GM18861 (cell line): ENCODE measurements around the gene CPEB1.

Experiments
- ATAC-seq: cut with Tn5 transposase; IDR thresholded peaks from one replicate; pipeline ENCODE4 v1.9.1; 2021; ENCODE audit not compliant: unreplicated experiment

The CPEB1 gene

GRCh38 chr15:82647045-82647834 lies at the start of gene CPEB1:
CPEB1 (minus strand) TSS chr15:82647363; CDS start chr15:82628459, 18,904 bp downstream.
- ATAC-seq = no peak

GRCh38 chr15:82692171-82692570 lies 45.0 kb upstream of the CPEB1 start:
- ATAC-seq = no peak

GRCh38 chr15:82689147-82689546 lies 42.0 kb upstream of the CPEB1 start:
- ATAC-seq = no peak

- no peak for ATAC-seq
These were observed 41.5 kb upstream of the CPEB1 start for GRCh38 chr15:82688691-82689090.

- ATAC-seq = no peak
These were observed 34.2 kb upstream of the CPEB1 start for GRCh38 chr15:82681371-82681770.

GRCh38 chr15:82680200-82681102 lies 33.3 kb upstream of the CPEB1 start:
- ATAC-seq = peak; percentile 54

GRCh38 chr15:82679626-82680199 lies 32.5 kb upstream of the CPEB1 start:
- no peak for ATAC-seq

GRCh38 chr15:82677720-82678323 lies 30.7 kb upstream of the CPEB1 start:
- no peak for ATAC-seq

GRCh38 chr15:82674873-82675272 lies 27.7 kb upstream of the CPEB1 start:
- ATAC-seq = no peak

- no peak for ATAC-seq
These were observed 23.5 kb upstream of the CPEB1 start for GRCh38 chr15:82670699-82671098.

GRCh38 chr15:82666606-82667005 lies 19.4 kb upstream of the CPEB1 start:
- ATAC-seq = no peak

- no peak for ATAC-seq
These were observed 16.9 kb upstream of the CPEB1 start for GRCh38 chr15:82664021-82664420.

GRCh38 chr15:82663186-82663600 lies 16.0 kb upstream of the CPEB1 start:
- no peak for ATAC-seq

GRCh38 chr15:82662641-82663040 lies 15.5 kb upstream of the CPEB1 start:
- ATAC-seq = no peak

- ATAC-seq = no peak
These were observed 13.2 kb upstream of the CPEB1 start for GRCh38 chr15:82660378-82660777.

GRCh38 chr15:82656641-82657266 lies 9.6 kb upstream of the CPEB1 start:
- no peak for ATAC-seq

- no peak for ATAC-seq
These were observed 8.4 kb upstream of the CPEB1 start for GRCh38 chr15:82655606-82656005.

GRCh38 chr15:82653483-82654168 lies 6.5 kb upstream of the CPEB1 start:
- no peak for ATAC-seq

- no peak for ATAC-seq
These were observed 4.5 kb upstream of the CPEB1 start for GRCh38 chr15:82651708-82652107.

GRCh38 chr15:82650046-82650670 lies 3.0 kb upstream of the CPEB1 start:
- ATAC-seq = no peak
